ENCODE measurements around the gene MAGEE1.
A peak's percentile ranks its signal among the peaks of the same experiment; 100 is the strongest.

The MAGEE1 gene

DNA sequence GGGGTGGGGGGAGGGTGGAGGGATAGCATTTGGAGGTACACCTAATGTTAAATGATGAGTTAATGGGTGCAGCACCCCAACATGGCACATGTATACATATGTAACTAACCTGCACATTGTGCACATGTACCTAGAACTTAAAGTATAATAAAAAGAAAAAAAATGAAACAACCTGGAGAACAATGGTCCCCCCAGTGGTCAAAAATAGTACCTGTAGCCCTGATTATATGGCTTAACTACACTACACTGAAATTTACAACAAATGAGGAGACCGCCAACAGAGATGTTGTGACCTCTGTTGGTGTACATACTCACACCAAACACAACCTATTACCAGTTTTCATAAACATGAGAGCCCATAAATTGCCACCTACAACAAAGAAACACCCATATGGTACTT lies 7.3 kb upstream of the MAGEE1 start:
- Histone ChIP-seq H3K9ac (ENCODE audit: low read depth, low read length, poor library complexity, severe bottlenecking) (no peak overlapping the region), H4K20me1 (ENCODE audit: insufficient read depth, low read length, poor library complexity, severe bottlenecking) (no peaks in the 10 kb centered on the region), H3K27me3 (ENCODE audit: insufficient read depth, low read length, poor library complexity, severe bottlenecking) (no peaks in the 10 kb centered on the region), H3K4me3 (ENCODE audit: low read length, poor library complexity, severe bottlenecking) (no peak overlapping the region), H3K4me1 (ENCODE audit: insufficient read depth, low read length, poor library complexity, severe bottlenecking) (no peaks in the 10 kb centered on the region), H3K9me3 (ENCODE audit: insufficient read depth, low read depth, low read length) (no peaks in the 10 kb centered on the region), H2AFZ (ENCODE audit: low read length) (no peak overlapping the region), H3K9me2 (replicated peaks; ENCODE audit: low read depth, low read length) (no peaks in the 10 kb centered on the region), H3F3A (ENCODE audit: low read depth) (no peaks in the 10 kb centered on the region), H3K79me2 (ENCODE audit: insufficient read depth, low read length) (no peaks in the 10 kb centered on the region), H3K4me2 (ENCODE audit: low read depth, low read length, poor library complexity, severe bottlenecking) (no peak overlapping the region), H3K36me3 (ENCODE audit: insufficient read depth, low read length) (no peaks in the 10 kb centered on the region)
- TF ChIP-seq EZH2phosphoT487 (IDR thresholded peaks at IDR 0.05; ENCODE audit: borderline replicate concordance): no peak
- TF ChIP-seq, protein P1, sequence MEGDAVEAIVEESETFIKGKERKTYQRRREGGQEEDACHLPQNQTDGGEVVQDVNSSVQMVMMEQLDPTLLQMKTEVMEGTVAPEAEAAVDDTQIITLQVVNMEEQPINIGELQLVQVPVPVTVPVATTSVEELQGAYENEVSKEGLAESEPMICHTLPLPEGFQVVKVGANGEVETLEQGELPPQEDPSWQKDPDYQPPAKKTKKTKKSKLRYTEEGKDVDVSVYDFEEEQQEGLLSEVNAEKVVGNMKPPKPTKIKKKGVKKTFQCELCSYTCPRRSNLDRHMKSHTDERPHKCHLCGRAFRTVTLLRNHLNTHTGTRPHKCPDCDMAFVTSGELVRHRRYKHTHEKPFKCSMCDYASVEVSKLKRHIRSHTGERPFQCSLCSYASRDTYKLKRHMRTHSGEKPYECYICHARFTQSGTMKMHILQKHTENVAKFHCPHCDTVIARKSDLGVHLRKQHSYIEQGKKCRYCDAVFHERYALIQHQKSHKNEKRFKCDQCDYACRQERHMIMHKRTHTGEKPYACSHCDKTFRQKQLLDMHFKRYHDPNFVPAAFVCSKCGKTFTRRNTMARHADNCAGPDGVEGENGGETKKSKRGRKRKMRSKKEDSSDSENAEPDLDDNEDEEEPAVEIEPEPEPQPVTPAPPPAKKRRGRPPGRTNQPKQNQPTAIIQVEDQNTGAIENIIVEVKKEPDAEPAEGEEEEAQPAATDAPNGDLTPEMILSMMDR (conservative IDR thresholded peaks at IDR 0.05; ENCODE audit: low read length): 0 out of 2 replicates have a peak, but pooled peaks have one; percentile 30

DNA sequence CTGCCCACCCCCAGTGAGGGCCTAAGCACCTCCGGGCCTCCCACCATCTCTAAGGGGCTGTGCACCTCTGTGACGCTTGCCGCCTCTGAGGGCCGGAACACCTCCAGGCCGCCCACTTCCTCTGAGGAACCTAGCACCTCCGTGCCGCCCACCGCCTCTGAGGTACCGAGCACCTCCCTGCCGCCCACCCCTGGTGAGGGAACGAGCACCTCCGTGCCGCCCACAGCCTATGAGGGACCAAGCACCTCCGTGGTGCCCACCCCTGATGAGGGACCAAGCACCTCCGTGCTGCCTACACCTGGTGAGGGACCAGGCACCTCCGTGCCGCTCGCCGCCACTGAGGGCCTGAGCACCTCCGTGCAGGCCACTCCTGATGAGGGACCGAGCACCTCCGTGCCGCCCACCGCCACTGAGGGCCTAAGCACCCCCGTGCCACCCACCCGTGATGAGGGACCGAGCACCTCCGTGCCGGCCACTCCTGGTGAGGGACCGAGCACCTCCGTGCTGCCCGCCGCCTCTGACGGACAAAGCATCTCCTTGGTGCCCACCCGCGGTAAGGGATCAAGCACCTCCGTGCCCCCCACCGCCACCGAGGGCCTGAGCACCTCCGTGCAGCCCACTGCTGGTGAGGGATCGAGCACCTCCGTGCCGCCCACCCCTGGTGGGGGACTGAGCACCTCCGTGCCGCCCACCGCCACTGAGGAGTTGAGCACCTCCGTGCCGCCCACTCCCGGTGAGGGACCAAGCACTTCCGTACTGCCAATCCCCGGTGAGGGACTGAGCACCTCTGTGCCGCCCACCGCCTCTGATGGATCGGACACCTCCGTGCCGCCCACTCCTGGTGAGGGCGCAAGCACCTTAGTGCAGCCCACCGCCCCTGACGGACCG lies 977 bp downstream of the MAGEE1 start:
- no peak for TF ChIP-seq EZH2phosphoT487 (IDR thresholded peaks at IDR 0.05; ENCODE audit: borderline replicate concordance)
- TF ChIP-seq, protein P1 (conservative IDR thresholded peaks at IDR 0.05; ENCODE audit: low read length): no peak
- H3K9me3 ChIP-seq (ENCODE audit: insufficient read depth, low read depth, low read length): no peaks in the 10 kb centered on the region
- H4K20me1 ChIP-seq (ENCODE audit: insufficient read depth, low read length, poor library complexity, severe bottlenecking): no peaks in the 10 kb centered on the region
- no peaks in the 10 kb centered on the region for H3K27me3 ChIP-seq (ENCODE audit: insufficient read depth, low read length, poor library complexity, severe bottlenecking)
- H3K36me3 ChIP-seq (ENCODE audit: insufficient read depth, low read length): no peaks in the 10 kb centered on the region
- peak overlapping the region; percentile 55 for H3K9ac ChIP-seq (ENCODE audit: low read depth, low read length, poor library complexity, severe bottlenecking)
- no peaks in the 10 kb centered on the region for H3F3A ChIP-seq (ENCODE audit: low read depth)
- H2AFZ ChIP-seq (ENCODE audit: low read length): peak overlapping the region; percentile 86
- H3K4me1 ChIP-seq (ENCODE audit: insufficient read depth, low read length, poor library complexity, severe bottlenecking): no peaks in the 10 kb centered on the region
- peak overlapping the region; percentile 73 for H3K4me3 ChIP-seq (ENCODE audit: low read length, poor library complexity, severe bottlenecking)
- H3K79me2 ChIP-seq (ENCODE audit: insufficient read depth, low read length): no peaks in the 10 kb centered on the region
- H3K4me2 ChIP-seq (ENCODE audit: low read depth, low read length, poor library complexity, severe bottlenecking): peak overlapping the region; percentile 74
- H3K9me2 ChIP-seq (replicated peaks; ENCODE audit: low read depth, low read length): no peaks in the 10 kb centered on the region

DNA sequence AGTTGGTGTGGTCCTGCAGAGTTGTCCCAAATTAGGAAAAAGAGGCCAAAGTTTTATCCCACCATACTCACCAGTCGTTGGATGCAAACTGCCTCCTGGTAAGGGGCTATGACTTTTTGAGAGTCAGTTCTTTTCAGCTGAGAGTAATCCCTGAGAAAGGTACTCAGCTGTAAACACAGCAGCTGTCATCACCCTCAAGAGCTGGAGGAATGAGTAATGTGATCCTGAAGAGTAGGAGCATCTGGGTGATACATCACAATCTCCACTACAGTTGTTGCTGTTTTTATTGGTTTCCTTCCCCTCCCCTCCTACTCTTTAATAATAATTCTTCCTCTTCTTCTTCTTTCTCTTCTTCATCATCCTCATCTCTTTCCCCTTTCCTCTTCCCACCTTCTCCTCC lies 5.7 kb downstream of the MAGEE1 start:
- no peaks in the 10 kb centered on the region for H3K36me3 ChIP-seq (ENCODE audit: insufficient read depth, low read length)
- H3K4me1 ChIP-seq (ENCODE audit: insufficient read depth, low read length, poor library complexity, severe bottlenecking): no peaks in the 10 kb centered on the region
- no peaks in the 10 kb centered on the region for H3F3A ChIP-seq (ENCODE audit: low read depth)
- no peak overlapping the region for H3K4me3 ChIP-seq (ENCODE audit: low read length, poor library complexity, severe bottlenecking)
- no peaks in the 10 kb centered on the region for H4K20me1 ChIP-seq (ENCODE audit: insufficient read depth, low read length, poor library complexity, severe bottlenecking)
- H3K9me3 ChIP-seq (ENCODE audit: insufficient read depth, low read depth, low read length): no peaks in the 10 kb centered on the region
- H3K9ac ChIP-seq (ENCODE audit: low read depth, low read length, poor library complexity, severe bottlenecking): no peak overlapping the region
- H2AFZ ChIP-seq (ENCODE audit: low read length): no peak overlapping the region
- TF ChIP-seq, protein P1 (conservative IDR thresholded peaks at IDR 0.05; ENCODE audit: low read length): no peak
- no peak for TF ChIP-seq EZH2phosphoT487 (IDR thresholded peaks at IDR 0.05; ENCODE audit: borderline replicate concordance)
- no peaks in the 10 kb centered on the region for H3K79me2 ChIP-seq (ENCODE audit: insufficient read depth, low read length)
- no peak overlapping the region for H3K4me2 ChIP-seq (ENCODE audit: low read depth, low read length, poor library complexity, severe bottlenecking)
- no peaks in the 10 kb centered on the region for H3K9me2 ChIP-seq (replicated peaks; ENCODE audit: low read depth, low read length)
- no peaks in the 10 kb centered on the region for H3K27me3 ChIP-seq (ENCODE audit: insufficient read depth, low read length, poor library complexity, severe bottlenecking)

All from Loucy (cell line).